HepG2 (cell line): ENCODE data around the gene KANSL1L. TPM values are rescaled to one million over a fixed set of nuclear protein-coding genes. Genes with fewer than 3 reads are reported as not detected.
A peak's percentile ranks its signal among the peaks of the same experiment; 100 is the strongest.

Source experiments
- AGO1 ChIP-seq: fragments of 200-400 bp; formaldehyde crosslinking; IDR thresholded peaks from 2 replicates; pipeline ENCODE4 v1.6.1; 2017; ENCODE audit warnings: mild to moderate bottlenecking, low read depth, low read length, moderate library complexity; ENCODE audit not compliant: poor library complexity, severe bottlenecking
- BRCA1 ChIP-seq: sonication (generic); formaldehyde crosslinking; IDR thresholded peaks from 2 replicates; pipeline ENCODE4 v1.4.0; 2020; ENCODE audit warnings: missing genetic modification reagents
- GATAD1 ChIP-seq: IDR thresholded peaks from 2 replicates; pipeline ENCODE4 v1.6.1; 2016; ENCODE audit warnings: missing genetic modification reagents, missing compliant biosample characterization
- HOXA5 ChIP-seq: sonication (generic); formaldehyde crosslinking; IDR thresholded peaks from 2 replicates; pipeline ENCODE4 v1.4.0; 2020; ENCODE audit warnings: missing genetic modification reagents
- KMT2B ChIP-seq: IDR thresholded peaks from 2 replicates; pipeline ENCODE4 v1.6.1; 2016; ENCODE audit warnings: missing genetic modification reagents, missing compliant biosample characterization
- TBP ChIP-seq: sonication (generic); formaldehyde crosslinking; IDR thresholded peaks from 2 replicates; pipeline ENCODE4 v1.5.0; 2020; ENCODE audit warnings: missing genetic modification reagents
- YEATS2 ChIP-seq: sonication (generic); formaldehyde crosslinking; IDR thresholded peaks from 2 replicates; pipeline ENCODE4 v1.4.0; 2020; ENCODE audit warnings: missing genetic modification reagents, borderline replicate concordance
- ZNF160 ChIP-seq: sonication (generic); formaldehyde crosslinking; IDR thresholded peaks from 2 replicates; pipeline ENCODE4 v1.8.0; 2022; ENCODE audit warnings: mild to moderate bottlenecking, inconsistent platforms, missing genetic modification reagents
- ZNF790 ChIP-seq: sonication (generic); formaldehyde crosslinking; IDR thresholded peaks from 2 replicates; pipeline ENCODE4 v1.8.0; 2022; ENCODE audit warnings: missing genetic modification reagents, mild to moderate bottlenecking, borderline replicate concordance
- polyA plus RNA-seq, 8 experiments: library from polyadenylated mRNA; depleted of rRNA in 3 of 8; stranded (reverse) in 7 of 8; unstranded in 1 of 8; fragments of >200 nt; fragmentation: Illumina TruSeq in 4 of 8; extraction: Trizol in 4 of 8; gene quantifications; 2 replicates each; pipeline versions ENCODE4 v1.2.1 to v1.2.3, GENCODE V29; 2011 to 2016; ENCODE audit warnings: low read depth in 4 of 8, missing spikeins in 1 of 8, mixed read lengths in 1 of 8; ENCODE audit not compliant: insufficient read depth in 1 of 8
- total RNA-seq, 5 experiments: library from RNA; depleted of rRNA; stranded (reverse); fragments of >200 nt; fragmentation: Illumina TruSeq; extraction: Trizol; gene quantifications; 2 replicates each; pipeline ENCODE4 v1.2.3, GENCODE V29; 2016; ENCODE audit warnings: low read depth in 1 of 5
- TF ChIP-seq, protein P1 (sequence below): sonication (generic); formaldehyde crosslinking; IDR thresholded peaks from 2 replicates; pipeline ENCODE4 v1.4.0; 2020; ENCODE audit warnings: missing genetic modification reagents
- TF ChIP-seq, protein P2 (sequence below): sonication (generic); formaldehyde crosslinking; IDR thresholded peaks from 2 replicates; pipeline ENCODE4 v1.4.0; 2020; ENCODE audit warnings: mild to moderate bottlenecking, missing genetic modification reagents
- TF ChIP-seq, protein P3 (sequence below): sonication (generic); formaldehyde crosslinking; IDR thresholded peaks from 2 replicates; pipeline ENCODE4 v1.8.1; 2023; ENCODE audit warnings: mild to moderate bottlenecking, moderate library complexity, missing genetic modification reagents
- TF ChIP-seq, protein P4 (sequence below): IDR thresholded peaks from 2 replicates; pipeline ENCODE4 v1.6.1; 2012; ENCODE audit warnings: low read depth, low read length, improper control_type of control experiment
- TF ChIP-seq, protein P5 (sequence below): sonication (generic); formaldehyde crosslinking; IDR thresholded peaks from 2 replicates; pipeline ENCODE4 v1.4.0; 2020; ENCODE audit warnings: missing genetic modification reagents, borderline replicate concordance
- TF ChIP-seq, protein P6 (sequence below): sonication (generic); formaldehyde crosslinking; IDR thresholded peaks from 2 replicates; pipeline ENCODE4 v1.5.1; 2020; ENCODE audit warnings: missing genetic modification reagents, mild to moderate bottlenecking, borderline replicate concordance

The KANSL1L gene
- total and polyA plus RNA-seq, 2 of the 13 experiments (the other 11 are each of a cell fraction or from before 2014, with no cell fraction given) = 5.4 to 10.3 TPM

DNA sequence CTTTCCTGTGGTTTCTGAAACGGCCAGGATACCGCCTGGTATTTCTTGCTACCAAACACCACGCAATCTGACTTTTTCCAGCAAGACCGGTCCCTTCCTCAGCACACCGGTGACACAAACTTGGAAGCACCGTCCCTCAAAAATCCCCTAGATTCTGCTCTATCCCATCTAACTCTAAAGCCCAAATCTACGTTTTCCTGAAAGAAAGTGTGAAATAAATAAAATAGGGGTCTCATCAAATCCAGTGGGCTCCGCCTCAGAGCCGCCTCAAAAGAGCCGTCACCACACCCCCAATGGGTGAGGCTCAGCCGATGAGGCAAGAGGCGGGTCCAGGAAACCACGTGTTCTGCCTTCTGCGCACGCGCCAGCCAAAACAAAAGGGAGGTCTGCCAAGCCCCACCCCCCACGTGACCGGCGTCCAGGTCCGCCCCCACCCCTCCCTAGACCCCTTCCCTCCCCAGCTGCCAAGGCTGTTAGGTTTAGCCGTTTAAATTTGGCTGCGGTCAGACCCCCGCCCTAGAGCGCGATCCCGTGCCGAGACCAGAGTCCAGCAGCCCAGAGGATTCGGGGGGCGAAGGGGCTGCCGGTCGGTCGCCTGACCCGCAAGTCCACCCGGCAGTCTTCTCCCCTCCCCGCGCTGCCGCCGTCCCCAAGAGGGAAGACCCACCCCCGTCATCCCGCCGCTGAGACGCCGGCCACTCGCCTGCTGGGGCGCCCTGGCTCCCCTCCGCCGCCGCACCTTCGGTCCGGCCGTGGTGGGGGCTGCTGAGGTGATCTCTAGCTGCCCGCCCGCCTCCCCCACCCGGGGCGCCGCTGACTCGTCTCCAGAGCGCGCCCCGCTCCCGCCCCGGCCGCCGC, 534 bp downstream of the KANSL1L start (continued):
- TF ChIP-seq, protein P1, sequence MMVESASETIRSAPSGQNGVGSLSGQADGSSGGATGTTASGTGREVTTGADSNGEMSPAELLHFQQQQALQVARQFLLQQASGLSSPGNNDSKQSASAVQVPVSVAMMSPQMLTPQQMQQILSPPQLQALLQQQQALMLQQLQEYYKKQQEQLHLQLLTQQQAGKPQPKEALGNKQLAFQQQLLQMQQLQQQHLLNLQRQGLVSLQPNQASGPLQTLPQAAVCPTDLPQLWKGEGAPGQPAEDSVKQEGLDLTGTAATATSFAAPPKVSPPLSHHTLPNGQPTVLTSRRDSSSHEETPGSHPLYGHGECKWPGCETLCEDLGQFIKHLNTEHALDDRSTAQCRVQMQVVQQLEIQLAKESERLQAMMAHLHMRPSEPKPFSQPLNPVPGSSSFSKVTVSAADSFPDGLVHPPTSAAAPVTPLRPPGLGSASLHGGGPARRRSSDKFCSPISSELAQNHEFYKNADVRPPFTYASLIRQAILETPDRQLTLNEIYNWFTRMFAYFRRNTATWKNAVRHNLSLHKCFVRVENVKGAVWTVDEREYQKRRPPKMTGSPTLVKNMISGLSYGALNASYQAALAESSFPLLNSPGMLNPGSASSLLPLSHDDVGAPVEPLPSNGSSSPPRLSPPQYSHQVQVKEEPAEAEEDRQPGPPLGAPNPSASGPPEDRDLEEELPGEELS (CRISPR knock-in tag) = peak; percentile 41
- TF ChIP-seq, protein P2, sequence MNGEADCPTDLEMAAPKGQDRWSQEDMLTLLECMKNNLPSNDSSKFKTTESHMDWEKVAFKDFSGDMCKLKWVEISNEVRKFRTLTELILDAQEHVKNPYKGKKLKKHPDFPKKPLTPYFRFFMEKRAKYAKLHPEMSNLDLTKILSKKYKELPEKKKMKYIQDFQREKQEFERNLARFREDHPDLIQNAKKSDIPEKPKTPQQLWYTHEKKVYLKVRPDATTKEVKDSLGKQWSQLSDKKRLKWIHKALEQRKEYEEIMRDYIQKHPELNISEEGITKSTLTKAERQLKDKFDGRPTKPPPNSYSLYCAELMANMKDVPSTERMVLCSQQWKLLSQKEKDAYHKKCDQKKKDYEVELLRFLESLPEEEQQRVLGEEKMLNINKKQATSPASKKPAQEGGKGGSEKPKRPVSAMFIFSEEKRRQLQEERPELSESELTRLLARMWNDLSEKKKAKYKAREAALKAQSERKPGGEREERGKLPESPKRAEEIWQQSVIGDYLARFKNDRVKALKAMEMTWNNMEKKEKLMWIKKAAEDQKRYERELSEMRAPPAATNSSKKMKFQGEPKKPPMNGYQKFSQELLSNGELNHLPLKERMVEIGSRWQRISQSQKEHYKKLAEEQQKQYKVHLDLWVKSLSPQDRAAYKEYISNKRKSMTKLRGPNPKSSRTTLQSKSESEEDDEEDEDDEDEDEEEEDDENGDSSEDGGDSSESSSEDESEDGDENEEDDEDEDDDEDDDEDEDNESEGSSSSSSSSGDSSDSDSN = peak; percentile 25; the same call in 1 of the 2 replicates
- peak; percentile 33; the same call in 1 of the 2 replicates for TF ChIP-seq YEATS2 (CRISPR knock-in tag)
- TF ChIP-seq, protein P3, sequence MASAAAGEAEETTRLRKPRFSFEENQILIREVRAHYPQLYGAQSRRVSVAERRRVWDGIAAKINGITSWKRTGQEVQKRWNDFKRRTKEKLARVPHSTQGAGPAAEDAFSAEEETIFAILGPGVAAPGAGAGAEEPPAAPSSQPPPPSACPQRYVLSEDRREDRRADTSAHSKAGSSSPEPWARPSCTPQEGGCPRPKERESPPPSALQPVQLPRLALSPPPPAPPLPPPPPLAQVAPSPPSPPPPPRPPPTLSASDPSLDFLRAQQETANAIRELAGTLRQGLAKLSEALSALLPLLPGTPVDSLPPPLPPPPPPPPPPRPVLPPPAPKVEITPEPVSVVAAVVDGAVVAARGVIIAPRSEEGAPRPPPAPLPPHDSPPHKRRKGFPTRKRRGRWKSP (CRISPR knock-in tag) = peak; percentile 72; the same call in 1 of the 2 replicates
- peak; percentile 77; the same call in 1 of the 2 replicates for TF ChIP-seq HOXA5 (CRISPR knock-in tag)
- peak; percentile 62 for TF ChIP-seq GATAD1 (CRISPR knock-in tag)
- no peak for TF ChIP-seq AGO1
- TF ChIP-seq BRCA1 (CRISPR knock-in tag) = peak; percentile 60; the same call in 1 of the 2 replicates
- TF ChIP-seq, protein P4, sequence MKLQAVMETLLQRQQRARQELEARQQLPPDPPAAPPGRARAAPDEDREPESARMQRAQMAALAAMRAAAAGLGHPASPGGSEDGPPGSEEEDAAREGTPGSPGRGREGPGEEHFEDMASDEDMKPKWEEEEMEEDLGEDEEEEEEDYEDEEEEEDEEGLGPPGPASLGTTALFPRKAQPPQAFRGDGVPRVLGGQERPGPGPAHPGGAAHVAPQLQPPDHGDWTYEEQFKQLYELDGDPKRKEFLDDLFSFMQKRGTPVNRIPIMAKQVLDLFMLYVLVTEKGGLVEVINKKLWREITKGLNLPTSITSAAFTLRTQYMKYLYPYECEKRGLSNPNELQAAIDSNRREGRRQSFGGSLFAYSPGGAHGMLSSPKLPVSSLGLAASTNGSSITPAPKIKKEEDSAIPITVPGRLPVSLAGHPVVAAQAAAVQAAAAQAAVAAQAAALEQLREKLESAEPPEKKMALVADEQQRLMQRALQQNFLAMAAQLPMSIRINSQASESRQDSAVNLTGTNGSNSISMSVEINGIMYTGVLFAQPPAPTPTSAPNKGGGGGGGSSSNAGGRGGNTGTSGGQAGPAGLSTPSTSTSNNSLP = no peak
- TF ChIP-seq, protein P5, sequence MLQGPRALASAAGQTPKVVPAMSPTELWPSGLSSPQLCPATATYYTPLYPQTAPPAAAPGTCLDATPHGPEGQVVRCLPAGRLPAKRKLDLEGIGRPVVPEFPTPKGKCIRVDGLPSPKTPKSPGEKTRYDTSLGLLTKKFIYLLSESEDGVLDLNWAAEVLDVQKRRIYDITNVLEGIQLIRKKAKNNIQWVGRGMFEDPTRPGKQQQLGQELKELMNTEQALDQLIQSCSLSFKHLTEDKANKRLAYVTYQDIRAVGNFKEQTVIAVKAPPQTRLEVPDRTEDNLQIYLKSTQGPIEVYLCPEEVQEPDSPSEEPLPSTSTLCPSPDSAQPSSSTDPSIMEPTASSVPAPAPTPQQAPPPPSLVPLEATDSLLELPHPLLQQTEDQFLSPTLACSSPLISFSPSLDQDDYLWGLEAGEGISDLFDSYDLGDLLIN (CRISPR knock-in tag) = no peak
- TF ChIP-seq ZNF790 = no peak
- TF ChIP-seq TBP (CRISPR knock-in tag) = no peak
- TF ChIP-seq KMT2B (CRISPR knock-in tag) = peak; percentile 73
- TF ChIP-seq, protein P6, sequence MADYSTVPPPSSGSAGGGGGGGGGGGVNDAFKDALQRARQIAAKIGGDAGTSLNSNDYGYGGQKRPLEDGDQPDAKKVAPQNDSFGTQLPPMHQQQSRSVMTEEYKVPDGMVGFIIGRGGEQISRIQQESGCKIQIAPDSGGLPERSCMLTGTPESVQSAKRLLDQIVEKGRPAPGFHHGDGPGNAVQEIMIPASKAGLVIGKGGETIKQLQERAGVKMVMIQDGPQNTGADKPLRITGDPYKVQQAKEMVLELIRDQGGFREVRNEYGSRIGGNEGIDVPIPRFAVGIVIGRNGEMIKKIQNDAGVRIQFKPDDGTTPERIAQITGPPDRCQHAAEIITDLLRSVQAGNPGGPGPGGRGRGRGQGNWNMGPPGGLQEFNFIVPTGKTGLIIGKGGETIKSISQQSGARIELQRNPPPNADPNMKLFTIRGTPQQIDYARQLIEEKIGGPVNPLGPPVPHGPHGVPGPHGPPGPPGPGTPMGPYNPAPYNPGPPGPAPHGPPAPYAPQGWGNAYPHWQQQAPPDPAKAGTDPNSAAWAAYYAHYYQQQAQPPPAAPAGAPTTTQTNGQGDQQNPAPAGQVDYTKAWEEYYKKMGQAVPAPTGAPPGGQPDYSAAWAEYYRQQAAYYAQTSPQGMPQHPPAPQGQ = no peak
- 0 out of 2 replicates have a peak, but pooled peaks have one; percentile 50 for TF ChIP-seq ZNF160 (CRISPR knock-in tag)
